IMR-90 (cell line): ENCODE data around the gene FKBP4. TPM values are rescaled to one million over a fixed set of nuclear protein-coding genes. Genes with fewer than 3 reads are reported as not detected.

Experiments used
- ATAC-seq: fragments of 200-7000 bp; cut with Tn5 transposase; 2 replicates; pipeline ENCODE4 v1.9.1; 2020; ENCODE audit warnings: low read depth, mild to moderate bottlenecking, moderate library complexity
- BruUV-seq: library from RNA; stranded (reverse); fragments of 400-500 nt; replicated peaks from 2 replicates; lab custom pipeline; 2021; lab: Mats Ljungman, UMichigan
- CTCF ChIA-PET: fragments of 300-600 bp; formaldehyde crosslinking; extraction: SDS; loops from one replicate; lab custom pipeline; 2021; ENCODE audit warnings: antibody characterized with exemption; lab: Yijun Ruan, JAX
- POLR2A ChIA-PET: fragments of 300-600 bp; sonication (Branson Sonifier 250); formaldehyde crosslinking; loops from one replicate; lab custom pipeline; 2022; ENCODE audit warnings: antibody characterized with exemption; ENCODE audit not compliant: unreplicated experiment; lab: Charles Lee
- DNase-seq: peaks from one replicate; pipeline ENCODE4 v3.0.0; 2013
- H2AFZ ChIP-seq: replicated peaks from 2 replicates; pipeline ENCODE3; 2013; ENCODE audit warnings: low read length, mild to moderate bottlenecking; ENCODE audit not compliant: poor library complexity
- H2AK5ac ChIP-seq: 2 replicates; pipeline ENCODE4 v1.6.1; 2013; ENCODE audit warnings: low read depth, low read length, inconsistent platforms
- H2AK9ac ChIP-seq: replicated peaks from 2 replicates; pipeline ENCODE3; 2013; ENCODE audit warnings: mild to moderate bottlenecking, low read depth, low read length, moderate library complexity; ENCODE audit not compliant: poor library complexity
- H2BK120ac ChIP-seq: 2 replicates; pipeline ENCODE4 v1.6.1; 2013; ENCODE audit warnings: low read depth, low read length, inconsistent platforms
- H2BK15ac ChIP-seq: 3 replicates; pipeline ENCODE4 v1.6.1; 2013; ENCODE audit warnings: low read depth, low read length, inconsistent platforms
- H2BK20ac ChIP-seq: 2 replicates; pipeline ENCODE4 v1.6.1; 2013; ENCODE audit warnings: low read depth, mild to moderate bottlenecking, inconsistent platforms, low read length, moderate library complexity
- H2BK5ac ChIP-seq: 2 replicates; pipeline ENCODE4 v1.6.1; 2013; ENCODE audit warnings: mild to moderate bottlenecking, low read depth, low read length, inconsistent platforms; ENCODE audit not compliant: poor library complexity, severe bottlenecking
- H3K14ac ChIP-seq: replicated peaks from 2 replicates; pipeline ENCODE4 v1.6.1; 2013; ENCODE audit warnings: low read depth, low read length, inconsistent platforms
- H3K18ac ChIP-seq: 2 replicates; pipeline ENCODE4 v1.6.1; 2013; ENCODE audit warnings: low read depth, low read length, control low read depth
- H3K23ac ChIP-seq: 2 replicates; pipeline ENCODE4 v1.6.1; 2013; ENCODE audit warnings: low read depth, low read length, inconsistent platforms
- H3K27ac ChIP-seq: 2 replicates; pipeline ENCODE4 v1.5.1; 2013; ENCODE audit warnings: mild to moderate bottlenecking, control low read depth, low read length; ENCODE audit not compliant: insufficient read depth
- H3K27me3 ChIP-seq: 2 replicates; pipeline ENCODE4 v1.6.1; 2013; ENCODE audit warnings: low read length; ENCODE audit not compliant: control insufficient read depth, insufficient read depth
- H3K36me3 ChIP-seq: 2 replicates; pipeline ENCODE4 v1.6.1; 2013; ENCODE audit warnings: low read length, mixed read lengths; ENCODE audit not compliant: control insufficient read depth, insufficient read depth
- H3K4ac ChIP-seq: 2 replicates; pipeline ENCODE4 v1.6.1; 2013; ENCODE audit warnings: low read depth, low read length, inconsistent platforms
- H3K4me1 ChIP-seq: 2 replicates; pipeline ENCODE4 v1.6.1; 2013; ENCODE audit warnings: low read length, mixed read lengths; ENCODE audit not compliant: control insufficient read depth, insufficient read depth
- H3K4me2 ChIP-seq: 2 replicates; pipeline ENCODE4 v1.6.1; 2013; ENCODE audit warnings: low read depth, mild to moderate bottlenecking, control low read depth, low read length, moderate library complexity
- H3K4me3 ChIP-seq: 2 replicates; pipeline ENCODE4 v1.5.1; 2013; ENCODE audit warnings: low read depth, mild to moderate bottlenecking, control low read depth, low read length, moderate library complexity; ENCODE audit not compliant: insufficient read depth
- H3K56ac ChIP-seq: 2 replicates; pipeline ENCODE4 v1.6.1; 2013; ENCODE audit warnings: low read length, inconsistent platforms; ENCODE audit not compliant: insufficient read depth; ENCODE audit errors: extremely low read depth
- H3K79me1 ChIP-seq, 2 experiments: 2 replicates each; pipeline ENCODE4 v1.6.1; 2013; ENCODE audit warnings: low read length in 2 of 2, inconsistent platforms in 1 of 2, low read depth in 1 of 2
- H3K9ac ChIP-seq: 2 replicates; pipeline ENCODE4 v1.6.1; 2013; ENCODE audit warnings: low read depth, low read length, control low read depth
- H3K9me1 ChIP-seq: 2 replicates; pipeline ENCODE4 v1.6.1; 2013; ENCODE audit warnings: low read length, inconsistent platforms; ENCODE audit not compliant: insufficient read depth
- H3K9me3 ChIP-seq: 2 replicates; pipeline ENCODE4 v1.6.1; 2013; ENCODE audit warnings: low read length; ENCODE audit not compliant: control insufficient read depth, insufficient read depth
- H4K20me1 ChIP-seq: 2 replicates; pipeline ENCODE4 v1.6.1; 2013; ENCODE audit warnings: low read length, inconsistent platforms; ENCODE audit not compliant: insufficient read depth
- H4K5ac ChIP-seq: 2 replicates; pipeline ENCODE4 v1.6.1; 2013; ENCODE audit warnings: mild to moderate bottlenecking, low read depth, low read length, control low read depth
- H4K8ac ChIP-seq, 2 experiments: 2 replicates each; pipeline ENCODE4 v1.6.1; 2013; ENCODE audit warnings: low read depth in 2 of 2, low read length in 2 of 2, control low read depth in 1 of 2, inconsistent platforms in 1 of 2
- H4K91ac ChIP-seq: 2 replicates; pipeline ENCODE4 v1.6.1; 2013; ENCODE audit warnings: low read depth, low read length, inconsistent platforms; ENCODE audit not compliant: insufficient read depth
- BHLHE40 ChIP-seq: fragments of 150-350 bp; IDR thresholded peaks from 2 replicates; pipeline ENCODE4 v1.6.1; 2016; ENCODE audit warnings: mild to moderate bottlenecking, low read depth, low read length
- CEBPB ChIP-seq: IDR thresholded peaks from 2 replicates; pipeline ENCODE4 v1.6.1; 2012; ENCODE audit warnings: low read depth, low read length, improper control_type of control experiment
- CHD1 ChIP-seq: IDR thresholded peaks from 2 replicates; pipeline ENCODE4 v1.6.1; 2012; ENCODE audit warnings: low read depth, low read length, improper control_type of control experiment
- CTCF ChIP-seq: conservative IDR thresholded peaks from 2 replicates; pipeline ENCODE4 v1.5.1; 2012; ENCODE audit warnings: mild to moderate bottlenecking, low read depth, low read length, improper control_type of control experiment
- FOS ChIP-seq: fragments of 150-350 bp; IDR thresholded peaks from 2 replicates; pipeline ENCODE4 v1.6.1; 2016; ENCODE audit warnings: low read depth, low read length
- MAFK ChIP-seq: IDR thresholded peaks from 2 replicates; pipeline ENCODE4 v1.6.1; 2012; ENCODE audit warnings: low read depth, low read length, improper control_type of control experiment
- MAZ ChIP-seq: IDR thresholded peaks from 2 replicates; pipeline ENCODE4 v1.6.1; 2012; ENCODE audit warnings: low read depth, mild to moderate bottlenecking, low read length, improper control_type of control experiment, moderate library complexity, borderline replicate concordance
- MXI1 ChIP-seq: IDR thresholded peaks from 2 replicates; pipeline ENCODE4 v1.6.1; 2012; ENCODE audit warnings: low read depth, mild to moderate bottlenecking, low read length, moderate library complexity, borderline replicate concordance
- NFE2L2 ChIP-seq: fragments of 150-350 bp; IDR thresholded peaks from 2 replicates; pipeline ENCODE4 v1.6.1; 2016; ENCODE audit warnings: low read depth, mild to moderate bottlenecking, low read length
- POLR2A ChIP-seq: IDR thresholded peaks from 2 replicates; pipeline ENCODE4 v1.6.1; 2012; ENCODE audit warnings: mild to moderate bottlenecking, low read depth, low read length
- RAD21 ChIP-seq: IDR thresholded peaks from 2 replicates; pipeline ENCODE4 v1.6.1; 2012; ENCODE audit warnings: low read length, improper control_type of control experiment
- RCOR1 ChIP-seq: IDR thresholded peaks from 2 replicates; pipeline ENCODE4 v1.6.1; 2012; ENCODE audit warnings: mild to moderate bottlenecking, low read length, improper control_type of control experiment; ENCODE audit not compliant: insufficient replicate concordance
- RFX5 ChIP-seq: IDR thresholded peaks from 2 replicates; pipeline ENCODE4 v1.8.0; 2012; ENCODE audit warnings: low read depth, mild to moderate bottlenecking, low read length, moderate library complexity
- SMC3 ChIP-seq: fragments of 150-350 bp; IDR thresholded peaks from 2 replicates; pipeline ENCODE4 v1.6.1; 2016; ENCODE audit warnings: low read depth, mild to moderate bottlenecking, antibody characterized with exemption, low read length, moderate library complexity
- USF2 ChIP-seq: fragments of 150-350 bp; IDR thresholded peaks from 2 replicates; pipeline ENCODE4 v1.6.1; 2017; ENCODE audit warnings: mild to moderate bottlenecking, antibody characterized with exemption, low read length, low read depth
- WGBS, 2 experiments: methylation state at CpG; one replicate each; pipeline versions ENCODE4 v1.1.5 to v1.1.7; 2013; ENCODE audit warnings: missing lambda C conversion rate in 2 of 2; ENCODE audit not compliant: insufficient read length in 1 of 2; ENCODE audit errors: extremely low coverage in 2 of 2; 5-methylcytosine and 5-hydroxymethylcytosine counted together
- dilution Hi-C: fragments of 300-500 bp; cut with HindIII; formaldehyde crosslinking; loops from one replicate; pipeline ENCODE4 v1.14.3; 2018; ENCODE audit warnings: low sequenced_read_pairs; ENCODE audit not compliant: unreplicated experiment
- in situ Hi-C: fragments of 300-500 bp; cut with MboI; formaldehyde crosslinking; loops from 3 replicates; pipeline ENCODE4 v1.14.3; 2019; ENCODE audit warnings: low sequenced_read_pairs, inconsistent platforms, mixed read lengths
- intact Hi-C: fragments of 100-400 bp; cut with micrococcal nuclease; formaldehyde crosslinking; loops from 2 replicates; pipeline ENCODE4 v1.10.0; 2022
- polyA plus RNA-seq, 3 experiments: library from polyadenylated mRNA; depleted of rRNA; stranded (reverse); fragments of >200 nt; gene quantifications; 2 replicates each; pipeline ENCODE4 v1.2.3, GENCODE V29; 2012; ENCODE audit warnings: low replicate concordance in 1 of 3
- total RNA-seq: library from RNA; depleted of rRNA; stranded (reverse); fragments of >200 nt; gene quantifications from 2 replicates; pipeline ENCODE4 v1.2.3, GENCODE V29; 2012
- TF ChIP-seq, protein P1 (sequence below): fragments of 150-350 bp; IDR thresholded peaks from 2 replicates; pipeline ENCODE4 v1.6.1; 2016; ENCODE audit warnings: low read depth, mild to moderate bottlenecking, low read length, moderate library complexity, borderline replicate concordance

FKBP4 gene
- total and polyA plus RNA-seq, 2 of the 4 experiments (the other 2 are of a cell fraction), result 35.7 to 36.0 TPM

- H3K36me3 ChIP-seq, result no peaks in the 10 kb centered on the region; the same call in 1 of the 2 replicates
- H3K23ac ChIP-seq, result no peak overlapping the region
- no peak overlapping the region for H3K9ac ChIP-seq
- no peak overlapping the region for H2AFZ ChIP-seq
- no peak overlapping the region for H3K14ac ChIP-seq
- H3K4me1 ChIP-seq, result peaks cover 7% of the 10 kb centered on the region
- no peaks in the 10 kb centered on the region for H3K9me1 ChIP-seq
- ChIA-PET POLR2A (no interaction called here), CTCF (no interaction called here)
- H4K91ac ChIP-seq, result no peak overlapping the region
- in situ Hi-C loops (no loop called here), intact Hi-C loops (no loop called here), dilution Hi-C loops (no loop called here)
- H4K8ac ChIP-seq, result no peak overlapping the region
- no peaks in the 10 kb centered on the region for H3K9me3 ChIP-seq
- no TSS peak for BruUV-seq
- no peak overlapping the region for H2BK20ac ChIP-seq
- H3K56ac ChIP-seq, result no peak overlapping the region
- no peak for TF ChIP-seq RCOR1
- TF ChIP-seq CHD1, result no peak
- TF ChIP-seq USF2, result no peak
- no peak for TF ChIP-seq NFE2L2
- TF ChIP-seq FOS, result no peak
- no peak for TF ChIP-seq BHLHE40
- TF ChIP-seq CEBPB, result no peak
- no peak for TF ChIP-seq RFX5
- TF ChIP-seq, protein P1, sequence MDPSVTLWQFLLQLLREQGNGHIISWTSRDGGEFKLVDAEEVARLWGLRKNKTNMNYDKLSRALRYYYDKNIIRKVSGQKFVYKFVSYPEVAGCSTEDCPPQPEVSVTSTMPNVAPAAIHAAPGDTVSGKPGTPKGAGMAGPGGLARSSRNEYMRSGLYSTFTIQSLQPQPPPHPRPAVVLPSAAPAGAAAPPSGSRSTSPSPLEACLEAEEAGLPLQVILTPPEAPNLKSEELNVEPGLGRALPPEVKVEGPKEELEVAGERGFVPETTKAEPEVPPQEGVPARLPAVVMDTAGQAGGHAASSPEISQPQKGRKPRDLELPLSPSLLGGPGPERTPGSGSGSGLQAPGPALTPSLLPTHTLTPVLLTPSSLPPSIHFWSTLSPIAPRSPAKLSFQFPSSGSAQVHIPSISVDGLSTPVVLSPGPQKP, result no peak
- TF ChIP-seq MAFK, result no peak
- no peak for TF ChIP-seq RAD21
- no peak for TF ChIP-seq SMC3
- TF ChIP-seq MAZ, result no peak
- TF ChIP-seq MXI1, result no peak
- no peak for TF ChIP-seq CTCF
- TF ChIP-seq POLR2A, result no peak
- no peak overlapping the region for H2BK120ac ChIP-seq
- no peak overlapping the region for H3K18ac ChIP-seq
- no peak overlapping the region for H3K4me3 ChIP-seq
- H2AK5ac ChIP-seq, result no peak overlapping the region
- no peak overlapping the region for H3K4me2 ChIP-seq
- H3K27ac ChIP-seq, result no peak overlapping the region
- H4K20me1 ChIP-seq, result no peaks in the 10 kb centered on the region
- 89% methylated on average over 5 of the region's 8 CpGs; no CpG with 5 or more reads in 1 of the 2 experiments for WGBS, 2 experiments
- H2AK9ac ChIP-seq, result no peak overlapping the region
- H2BK5ac ChIP-seq, result no peak overlapping the region
- ATAC-seq (no peak), DNase-seq (no peak)
- no peaks in the 10 kb centered on the region for H3K79me1 ChIP-seq
- no peak overlapping the region for H3K4ac ChIP-seq
- no peaks in the 10 kb centered on the region for H3K27me3 ChIP-seq
- H2BK15ac ChIP-seq, result no peak overlapping the region
- H4K5ac ChIP-seq, result no peak overlapping the region
Measured at GRCh38 chr12:2836574-2836973, 41.8 kb downstream of the FKBP4 start.
